Smooth muscle cell (in vitro differentiated cells): ENCODE data around the gene ARHGAP26. TPM values are rescaled to one million over a fixed set of nuclear protein-coding genes. Genes with fewer than 3 reads are reported as not detected.
A peak's percentile ranks its signal among the peaks of the same experiment; 100 is the strongest.

Experiments
- DNase-seq: peaks from one replicate; lab custom pipeline; 2025; ENCODE audit not compliant: unreplicated experiment; lab: John Stamatoyannopoulos, UW
- H2AFZ ChIP-seq: fragments of 200-600 bp; sonication (generic); 2 replicates; pipeline ENCODE4 v1.6.0; 2016; ENCODE audit warnings: antibody characterized with exemption, low read depth, mild to moderate bottlenecking
- H3F3A ChIP-seq: fragments of 200-600 bp; sonication (generic); 2 replicates; pipeline ENCODE4 v1.6.0; 2017; ENCODE audit warnings: antibody characterized with exemption, low read depth
- H3K27ac ChIP-seq: fragments of 200-600 bp; sonication (generic); 2 replicates; pipeline ENCODE4 v1.5.1; 2016; ENCODE audit warnings: low read depth, mild to moderate bottlenecking
- H3K27me3 ChIP-seq: fragments of 200-600 bp; sonication (generic); 2 replicates; pipeline ENCODE4 v1.6.1; 2016; ENCODE audit warnings: low read depth, mild to moderate bottlenecking
- H3K36me3 ChIP-seq: fragments of 200-600 bp; sonication (generic); 2 replicates; pipeline ENCODE4 v1.5.1; 2016; ENCODE audit warnings: low read depth
- H3K4me1 ChIP-seq: fragments of 200-600 bp; sonication (generic); 2 replicates; pipeline ENCODE4 v1.5.1; 2016; ENCODE audit warnings: low read depth
- H3K4me2 ChIP-seq: fragments of 200-600 bp; sonication (generic); 2 replicates; pipeline ENCODE4 v1.6.0; 2016; ENCODE audit warnings: mild to moderate bottlenecking
- H3K4me3 ChIP-seq: fragments of 200-600 bp; sonication (generic); 2 replicates; pipeline ENCODE4 v1.5.1; 2016; ENCODE audit warnings: mild to moderate bottlenecking
- H3K79me2 ChIP-seq: fragments of 200-600 bp; sonication (generic); 2 replicates; pipeline ENCODE4 v1.6.0; 2016; ENCODE audit warnings: low read depth, mild to moderate bottlenecking
- H3K9ac ChIP-seq: fragments of 200-600 bp; sonication (generic); 2 replicates; pipeline ENCODE4 v1.6.0; 2016; ENCODE audit warnings: low read depth
- H3K9me3 ChIP-seq: fragments of 200-600 bp; sonication (generic); replicated peaks from 2 replicates; pipeline ENCODE4 v1.5.1; 2016; ENCODE audit warnings: low read depth
- H4K20me1 ChIP-seq: fragments of 200-600 bp; sonication (generic); 2 replicates; pipeline ENCODE4 v1.6.0; 2016; ENCODE audit warnings: low read depth
- WGBS: methylation state at CpG from one replicate; pipeline ENCODE4 v1.1.7; 2016; ENCODE audit warnings: low lambda C conversion rate; 5-methylcytosine and 5-hydroxymethylcytosine counted together
- polyA plus RNA-seq: library from polyadenylated mRNA; unstranded; fragments of >200 nt; fragmentation: Nextera tagmentation; extraction: Ambion mirVana; gene quantifications from 2 replicates; pipeline ENCODE4 v1.2.1, GENCODE V29; 2016
- total RNA-seq: library from RNA; depleted of rRNA; stranded (reverse); fragments of >200 nt; gene quantifications from 2 replicates; pipeline ENCODE4 v1.2.3, GENCODE V29; 2014
- TF ChIP-seq, protein P1 (sequence below): fragments of 200-600 bp; sonication (generic); IDR thresholded peaks from 2 replicates; pipeline ENCODE4 v1.5.1; 2017; ENCODE audit warnings: borderline replicate concordance, mild to moderate bottlenecking, antibody characterized with exemption; ENCODE audit not compliant: insufficient read depth, poor library complexity, severe bottlenecking

Gene ARHGAP26
- total and polyA plus RNA-seq, 2 experiments from 2014 or later, result 2.2 to 5.1 TPM

- WGBS, result 77% methylated on average over 8 of the region's 8 CpGs
- Histone ChIP-seq H3K27ac (no peak overlapping the region), H3K36me3 (no peaks in the 10 kb centered on the region), H3K4me3 (no peak overlapping the region), H3K79me2 (no peaks in the 10 kb centered on the region), H2AFZ (no peak overlapping the region), H3K27me3 (no peaks in the 10 kb centered on the region), H3F3A (no peaks in the 10 kb centered on the region), H3K9ac (no peak overlapping the region), H4K20me1 (no peaks in the 10 kb centered on the region), H3K4me1 (no peaks in the 10 kb centered on the region), H3K9me3 (no peaks in the 10 kb centered on the region), H3K4me2 (peak overlapping the region; percentile 10)
- TF ChIP-seq, protein P1, sequence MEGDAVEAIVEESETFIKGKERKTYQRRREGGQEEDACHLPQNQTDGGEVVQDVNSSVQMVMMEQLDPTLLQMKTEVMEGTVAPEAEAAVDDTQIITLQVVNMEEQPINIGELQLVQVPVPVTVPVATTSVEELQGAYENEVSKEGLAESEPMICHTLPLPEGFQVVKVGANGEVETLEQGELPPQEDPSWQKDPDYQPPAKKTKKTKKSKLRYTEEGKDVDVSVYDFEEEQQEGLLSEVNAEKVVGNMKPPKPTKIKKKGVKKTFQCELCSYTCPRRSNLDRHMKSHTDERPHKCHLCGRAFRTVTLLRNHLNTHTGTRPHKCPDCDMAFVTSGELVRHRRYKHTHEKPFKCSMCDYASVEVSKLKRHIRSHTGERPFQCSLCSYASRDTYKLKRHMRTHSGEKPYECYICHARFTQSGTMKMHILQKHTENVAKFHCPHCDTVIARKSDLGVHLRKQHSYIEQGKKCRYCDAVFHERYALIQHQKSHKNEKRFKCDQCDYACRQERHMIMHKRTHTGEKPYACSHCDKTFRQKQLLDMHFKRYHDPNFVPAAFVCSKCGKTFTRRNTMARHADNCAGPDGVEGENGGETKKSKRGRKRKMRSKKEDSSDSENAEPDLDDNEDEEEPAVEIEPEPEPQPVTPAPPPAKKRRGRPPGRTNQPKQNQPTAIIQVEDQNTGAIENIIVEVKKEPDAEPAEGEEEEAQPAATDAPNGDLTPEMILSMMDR, result no peak
- no peak for DNase-seq
Observed at GRCh38 chr5:142830241-142831008, 60.2 kb downstream of the ARHGAP26 start.

- H3K4me2 ChIP-seq, result no peak overlapping the region
- TF ChIP-seq, protein P1, result no peak
- DNase-seq, result no peak
- no peaks in the 10 kb centered on the region for H3K36me3 ChIP-seq
- H3K9ac ChIP-seq, result no peak overlapping the region
- no peaks in the 10 kb centered on the region for H3K9me3 ChIP-seq
- no peak overlapping the region for H2AFZ ChIP-seq
- no peaks in the 10 kb centered on the region for H3F3A ChIP-seq
- H3K27me3 ChIP-seq, result no peaks in the 10 kb centered on the region
- H4K20me1 ChIP-seq, result no peaks in the 10 kb centered on the region
- H3K4me3 ChIP-seq, result no peak overlapping the region
- no peak overlapping the region for H3K27ac ChIP-seq
- 70% methylated on average over 3 of the region's 3 CpGs for WGBS
- H3K4me1 ChIP-seq, result no peaks in the 10 kb centered on the region
- H3K79me2 ChIP-seq, result no peaks in the 10 kb centered on the region
Observed at GRCh38 chr5:142831009-142831383, 60.8 kb downstream of the ARHGAP26 start.

GRCh38 chr5:142832263-142832662, 62.1 kb downstream of the ARHGAP26 start:
- no peaks in the 10 kb centered on the region for H3K27me3 ChIP-seq
- 76% methylated on average over 3 of the region's 3 CpGs for WGBS
- no peaks in the 10 kb centered on the region for H3K4me1 ChIP-seq
- H3K27ac ChIP-seq, result no peak overlapping the region
- H3K9ac ChIP-seq, result no peak overlapping the region
- H4K20me1 ChIP-seq, result no peaks in the 10 kb centered on the region
- no peaks in the 10 kb centered on the region for H3K79me2 ChIP-seq
- H3K4me2 ChIP-seq, result no peak overlapping the region
- TF ChIP-seq, protein P1, result no peak
- H3F3A ChIP-seq, result no peaks in the 10 kb centered on the region
- no peak for DNase-seq
- no peaks in the 10 kb centered on the region for H3K9me3 ChIP-seq
- H2AFZ ChIP-seq, result no peak overlapping the region
- no peak overlapping the region for H3K4me3 ChIP-seq
- no peaks in the 10 kb centered on the region for H3K36me3 ChIP-seq
